GM12801 (cell line): ENCODE measurements around the gene IL1R1.

Experiments used
- CTCF ChIP-seq: IDR thresholded peaks from one replicate; pipeline ENCODE4 v1.5.1; 2011; ENCODE audit warnings: control low read depth; ENCODE audit not compliant: insufficient read length; ENCODE audit errors: extremely low read depth

The IL1R1 gene

GRCh38 chr2:102101097-102101848, 41.3 kb upstream of the IL1R1 start:
- no peak for TF ChIP-seq CTCF

DNA sequence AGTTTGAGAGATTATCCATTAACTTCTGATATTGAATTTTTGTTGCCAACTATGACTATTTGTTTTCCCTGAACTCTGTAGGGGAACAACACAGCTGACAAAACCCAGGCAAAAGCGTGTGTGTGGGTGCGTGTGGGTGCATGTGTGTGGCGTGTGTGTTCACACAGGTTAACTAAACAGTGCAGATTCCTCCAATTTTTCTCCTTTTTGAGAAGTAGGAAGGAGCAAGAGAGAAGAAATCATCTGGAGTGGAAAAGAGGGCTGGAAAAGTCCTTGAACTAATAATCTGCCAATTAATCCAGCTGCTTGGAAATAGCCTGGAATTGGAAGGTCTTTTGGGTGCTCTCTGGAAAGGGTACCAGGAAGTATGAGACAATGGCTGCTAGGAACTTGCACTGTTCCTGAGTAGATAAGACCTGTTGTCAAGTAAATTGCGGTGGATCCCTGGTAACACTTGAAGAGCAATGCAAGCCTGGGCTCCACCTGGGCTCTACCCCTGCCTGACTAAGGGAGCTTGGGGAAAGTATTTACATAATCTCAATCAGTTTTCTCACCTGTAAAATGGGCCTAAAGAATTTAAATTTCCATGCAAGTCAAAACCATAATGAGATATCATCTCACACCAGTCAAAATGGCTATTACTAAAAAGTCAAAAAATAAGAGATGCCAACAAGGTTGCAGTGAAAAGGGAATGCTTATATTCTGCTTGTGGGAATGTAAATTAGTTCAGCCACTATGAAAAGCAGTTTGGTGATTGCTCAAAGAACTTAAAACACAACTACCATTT, 40.5 kb upstream of the IL1R1 start:
- TF ChIP-seq CTCF: no peak

- TF ChIP-seq CTCF: no peak
Observed at GRCh38 chr2:102103284-102103683, 39.3 kb upstream of the IL1R1 start.

GRCh38 chr2:102103992-102104871, 38.3 kb upstream of the IL1R1 start:
- no peak for TF ChIP-seq CTCF

DNA sequence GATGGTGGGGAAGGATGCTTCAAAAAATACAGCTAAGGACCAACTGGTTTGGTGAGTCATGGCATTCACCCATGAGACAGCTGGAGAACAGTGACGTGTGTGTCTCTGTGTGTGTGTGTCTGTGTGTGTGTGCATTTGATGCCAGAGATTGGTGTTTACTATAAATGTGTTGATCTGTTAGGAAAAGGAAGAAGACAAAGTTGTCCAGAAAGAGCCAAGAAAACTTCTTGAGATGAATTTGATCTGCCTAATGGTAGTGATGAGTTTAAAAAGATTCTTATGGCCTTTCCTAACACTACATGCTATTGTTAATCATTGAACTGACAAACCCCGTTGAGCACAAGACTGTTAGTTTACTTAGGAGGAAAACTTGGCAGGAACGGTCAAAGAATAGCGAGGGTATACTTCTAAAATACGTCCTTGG, 36.4 kb upstream of the IL1R1 start:
- no peak for TF ChIP-seq CTCF

- no peak for TF ChIP-seq CTCF
Observed at GRCh38 chr2:102107741-102108070, 34.8 kb upstream of the IL1R1 start.

- TF ChIP-seq CTCF: no peak
Observed at GRCh38 chr2:102109016-102109415, 33.5 kb upstream of the IL1R1 start.
